ENCODE results near the gene GPS1.

Gene GPS1

DNA sequence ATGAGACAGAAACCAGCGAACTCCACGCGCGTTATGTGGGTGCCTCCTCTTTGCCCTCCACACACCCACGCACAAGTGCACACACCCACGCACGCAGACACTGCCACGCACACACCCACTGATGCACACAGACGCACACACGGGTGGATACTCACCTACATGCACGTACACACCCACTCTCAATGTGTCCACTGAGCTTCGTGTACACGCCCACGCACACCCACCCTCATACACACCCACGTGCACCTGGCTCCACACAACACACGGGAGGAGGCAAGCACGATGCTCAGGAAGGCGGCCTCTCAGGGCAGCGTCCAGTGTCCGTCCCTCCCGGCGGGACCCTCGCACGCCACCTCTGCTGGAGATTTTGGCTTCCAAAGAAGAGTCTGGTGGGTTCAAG, 4.3 kb upstream of the GPS1 start:
- no peak for DNase-seq

DNA sequence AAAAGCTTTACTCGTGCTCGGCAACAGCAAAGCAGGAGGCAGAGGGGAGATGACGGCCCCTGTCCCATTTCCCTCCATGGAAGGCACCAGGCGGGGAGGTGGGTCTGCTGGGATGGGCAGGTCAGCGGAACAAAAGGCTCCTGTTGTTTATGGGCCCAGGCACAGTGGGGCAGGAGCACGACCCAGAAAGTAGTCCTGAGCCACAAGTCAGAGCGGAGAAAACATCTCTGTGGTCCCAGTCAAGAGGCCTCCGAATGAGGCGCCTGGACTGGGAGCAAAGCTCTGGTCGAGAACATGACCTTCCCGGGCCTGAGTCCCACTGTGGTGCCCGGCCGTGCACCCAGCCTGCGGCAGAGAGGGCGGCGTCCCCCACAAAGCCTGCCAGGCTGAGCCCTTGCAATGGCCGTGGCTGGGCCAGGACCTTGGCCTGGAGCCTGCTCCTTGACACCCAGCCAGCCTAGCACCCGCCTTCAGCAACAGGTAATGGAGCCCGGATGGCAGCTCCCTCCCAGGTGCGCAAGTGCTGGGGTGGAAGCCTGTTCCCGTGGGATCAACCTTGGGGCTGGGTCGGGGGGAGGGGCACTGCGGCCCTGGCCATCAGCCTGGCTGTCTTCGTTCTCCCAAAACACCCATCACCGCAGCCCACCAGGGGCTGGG, 3.7 kb upstream of the GPS1 start:
- DNase-seq = no peak

DNA sequence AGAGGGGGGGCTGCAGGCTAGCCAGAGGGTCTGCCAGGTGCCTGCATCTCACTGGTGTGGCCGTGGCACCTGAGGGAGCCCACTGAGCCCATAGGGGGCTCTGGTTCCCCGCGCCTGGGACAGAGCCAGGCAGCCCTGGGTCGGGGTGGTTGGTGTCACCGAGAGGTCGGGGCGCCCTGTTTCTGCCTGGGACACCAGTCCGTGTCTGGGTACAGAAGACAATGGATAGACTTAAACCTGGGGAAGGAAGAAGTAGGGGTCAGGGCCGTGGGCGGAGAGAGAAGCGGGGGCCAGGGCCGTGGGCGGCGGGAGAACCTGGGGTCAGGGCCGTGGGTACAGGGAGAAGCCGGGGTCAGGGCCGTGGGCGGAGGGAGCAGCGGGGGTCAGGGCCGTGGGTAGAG, 3.1 kb upstream of the GPS1 start:
- no peak for DNase-seq

DNA sequence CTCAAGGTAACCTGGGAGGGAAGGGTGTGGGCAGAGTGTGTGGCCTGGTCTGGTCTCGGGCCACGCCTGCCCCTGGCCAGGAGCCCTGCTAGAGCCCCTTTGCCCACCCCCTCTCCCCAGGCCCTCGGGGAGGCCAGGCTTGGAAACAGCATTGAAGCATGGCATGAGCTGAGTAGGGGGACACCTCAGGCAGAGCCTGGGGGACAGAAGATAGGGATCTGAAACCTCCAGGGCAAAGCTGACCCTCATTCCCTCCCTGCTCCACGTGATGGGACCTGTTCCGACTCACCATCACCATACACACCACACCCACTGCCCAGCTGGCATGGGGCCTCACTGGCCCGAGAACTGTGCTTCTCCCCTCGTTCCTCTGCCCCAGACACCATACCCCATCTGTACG, 2.6 kb upstream of the GPS1 start:
- DNase-seq = no peak

DNA sequence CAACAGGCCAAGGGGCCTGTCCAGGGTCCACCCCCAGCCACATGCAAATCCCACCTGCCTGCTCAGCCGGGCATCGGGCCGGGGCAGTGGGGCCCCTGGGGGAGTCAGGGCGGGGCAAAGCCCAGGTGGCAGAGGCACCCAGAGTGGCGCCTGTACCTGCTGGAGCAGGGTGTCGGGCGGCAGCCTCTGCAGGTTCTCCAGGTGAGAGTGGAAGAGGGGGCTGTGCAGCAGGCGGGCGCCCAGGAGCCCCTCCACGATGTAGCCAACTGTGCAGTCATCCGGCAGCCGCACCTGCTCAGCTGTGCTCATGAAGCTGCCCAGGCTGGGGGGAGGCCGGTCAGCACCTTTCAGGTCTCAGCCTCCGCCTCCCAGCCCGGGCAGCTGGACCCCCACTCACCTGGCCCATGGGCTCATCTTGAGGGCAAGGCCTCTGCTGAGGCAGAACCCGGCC, 2.2 kb upstream of the GPS1 start:
- no peak for DNase-seq

DNA sequence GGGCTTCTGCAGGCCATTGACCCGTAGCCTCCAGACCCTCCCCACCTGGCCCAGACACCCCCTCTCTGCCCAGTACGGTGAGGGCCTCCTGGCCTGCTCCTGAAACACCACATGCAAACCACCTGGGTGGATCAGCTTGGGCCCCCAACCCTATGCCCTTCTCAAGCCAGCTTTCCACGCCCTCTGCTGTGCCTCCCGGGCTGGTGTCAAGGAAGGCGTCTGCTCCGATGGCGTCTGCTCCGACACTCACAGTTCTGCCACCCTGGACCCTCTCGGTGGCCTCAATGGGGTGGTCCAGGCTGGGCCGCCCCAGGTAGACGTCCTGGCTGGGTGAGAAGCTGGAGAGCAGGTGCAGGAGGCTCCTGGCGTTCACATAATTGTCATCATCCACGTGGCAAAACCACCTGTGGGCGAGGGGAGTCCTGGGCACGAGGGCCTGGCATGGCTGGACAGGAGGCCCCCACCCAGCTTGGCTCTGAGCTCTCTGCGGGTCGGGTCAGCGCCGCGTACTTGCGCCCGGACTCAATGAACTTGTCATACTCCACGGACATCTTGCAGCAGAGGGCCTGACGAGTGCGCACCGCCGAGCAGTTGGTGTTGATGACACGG, 1.4 kb upstream of the GPS1 start:
- no peak for DNase-seq

DNA sequence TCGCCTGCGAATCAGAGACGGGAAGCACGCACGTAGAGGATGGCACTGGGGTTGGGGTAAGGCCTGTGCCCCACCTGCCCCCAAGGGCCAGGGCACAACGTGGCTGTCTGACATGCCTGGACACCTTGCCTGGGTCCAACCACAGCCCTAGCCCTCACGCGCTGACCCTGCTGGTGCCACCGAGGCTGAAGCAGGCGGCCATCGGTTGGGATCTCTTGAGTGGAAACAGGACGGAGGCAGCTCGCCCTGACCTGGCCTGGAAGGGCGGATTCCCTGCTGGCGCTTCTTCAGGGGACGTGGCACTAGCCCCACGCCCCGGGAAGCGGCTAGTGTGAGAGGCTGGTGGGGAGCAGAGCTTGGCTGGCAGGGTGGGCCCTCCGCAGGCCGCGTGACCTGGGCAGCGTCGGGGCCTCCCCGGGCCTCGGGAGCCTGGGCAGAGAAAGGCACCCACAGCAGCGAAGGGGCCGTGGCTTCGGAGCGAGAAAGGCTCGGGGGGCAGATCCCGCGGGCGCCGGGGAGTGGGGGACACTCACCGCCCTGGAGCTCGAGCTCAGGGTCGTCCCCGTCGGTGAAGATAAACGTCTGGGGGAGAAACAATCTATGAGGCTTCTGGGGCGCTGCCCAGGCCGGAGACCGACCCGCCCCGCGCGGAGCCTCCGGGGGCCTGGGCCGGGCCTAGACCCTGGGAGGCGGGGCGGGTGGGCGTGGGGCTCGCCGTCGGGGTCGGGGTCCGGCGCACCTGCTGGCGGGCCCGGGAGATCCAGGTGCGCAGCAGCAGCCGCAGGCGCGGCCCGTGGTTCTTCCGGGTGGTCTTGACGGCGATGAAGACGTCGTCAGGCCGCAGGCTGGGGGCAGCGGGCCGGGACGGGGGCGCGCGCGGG, 697 bp upstream of the GPS1 start:
- DNase-seq = no peak

DNA sequence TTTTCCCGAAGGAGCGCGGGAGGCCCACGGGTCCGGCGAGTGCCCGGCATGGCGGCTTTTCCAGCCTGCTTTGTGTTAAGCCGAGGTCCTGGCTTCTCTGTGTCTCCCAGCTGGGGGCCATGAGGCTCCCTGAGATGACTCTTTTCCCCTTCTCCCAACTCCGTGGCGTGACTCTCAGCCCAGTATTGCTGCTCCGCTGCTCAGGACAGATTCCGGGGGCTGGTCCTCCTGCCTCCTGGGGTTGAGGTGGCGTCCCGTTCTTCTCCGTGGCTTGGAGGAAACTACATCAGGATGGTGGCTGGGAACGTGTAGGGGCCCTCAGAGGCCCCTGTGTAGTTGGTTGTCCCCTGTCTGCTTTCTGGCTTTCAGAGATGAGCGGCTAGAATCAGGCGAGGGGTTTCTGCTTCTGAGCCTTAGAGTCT, 951 bp downstream of the GPS1 start:
- peak; percentile 56 for DNase-seq

DNA sequence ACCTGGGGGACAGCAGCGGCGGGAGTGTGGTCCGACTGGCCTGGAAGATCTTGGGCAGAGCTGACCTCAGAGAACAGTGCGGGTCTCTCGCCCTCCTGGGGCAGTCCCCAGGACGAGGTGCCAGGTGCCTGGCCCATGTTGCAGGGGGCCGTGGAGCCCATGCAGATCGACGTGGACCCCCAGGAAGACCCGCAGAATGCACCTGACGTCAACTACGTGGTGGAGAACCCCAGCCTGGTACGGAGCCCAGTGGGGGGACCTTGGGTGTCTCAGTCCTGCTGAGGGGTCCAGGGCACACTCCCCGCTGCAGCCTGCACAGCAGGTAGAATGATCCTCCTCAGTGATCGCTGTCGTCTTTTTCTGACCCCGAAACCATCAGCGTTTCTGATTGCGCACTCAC, 1.4 kb downstream of the GPS1 start:
- peak; percentile 52 for DNase-seq

DNA sequence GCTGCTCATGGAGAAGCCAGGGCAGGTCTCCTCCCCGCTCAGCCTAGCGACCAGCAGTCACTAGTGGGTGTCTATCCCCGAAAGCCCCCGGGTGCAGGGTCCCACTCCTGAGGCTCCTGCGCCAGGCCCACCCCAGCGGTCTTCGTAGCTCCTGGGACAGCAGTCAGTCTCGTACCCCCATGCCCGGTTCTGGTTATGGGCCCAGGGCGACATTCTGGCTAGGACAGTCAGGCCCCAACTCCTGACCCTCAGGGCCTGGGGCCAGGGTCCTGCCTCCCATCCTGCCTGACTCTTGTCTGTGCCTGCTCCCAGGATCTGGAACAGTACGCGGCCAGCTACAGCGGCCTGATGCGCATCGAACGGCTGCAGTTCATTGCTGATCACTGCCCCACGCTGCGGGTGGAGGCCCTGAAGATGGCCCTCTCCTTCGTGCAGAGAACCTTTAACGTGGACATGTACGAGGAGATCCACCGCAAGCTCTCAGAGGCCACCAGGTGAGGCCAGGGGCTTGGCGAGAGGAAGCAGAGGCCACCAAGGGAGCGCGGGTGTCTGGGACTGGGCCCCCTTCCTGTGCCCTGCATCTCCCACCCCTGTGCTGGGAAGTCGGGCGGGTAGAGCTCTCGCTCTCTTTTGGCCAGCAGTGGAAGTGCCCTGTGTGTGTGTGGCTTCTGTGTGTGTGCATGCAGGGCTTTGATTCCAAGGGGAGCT, 2.0 kb downstream of the GPS1 start:
- peak; percentile 56 for DNase-seq

DNA sequence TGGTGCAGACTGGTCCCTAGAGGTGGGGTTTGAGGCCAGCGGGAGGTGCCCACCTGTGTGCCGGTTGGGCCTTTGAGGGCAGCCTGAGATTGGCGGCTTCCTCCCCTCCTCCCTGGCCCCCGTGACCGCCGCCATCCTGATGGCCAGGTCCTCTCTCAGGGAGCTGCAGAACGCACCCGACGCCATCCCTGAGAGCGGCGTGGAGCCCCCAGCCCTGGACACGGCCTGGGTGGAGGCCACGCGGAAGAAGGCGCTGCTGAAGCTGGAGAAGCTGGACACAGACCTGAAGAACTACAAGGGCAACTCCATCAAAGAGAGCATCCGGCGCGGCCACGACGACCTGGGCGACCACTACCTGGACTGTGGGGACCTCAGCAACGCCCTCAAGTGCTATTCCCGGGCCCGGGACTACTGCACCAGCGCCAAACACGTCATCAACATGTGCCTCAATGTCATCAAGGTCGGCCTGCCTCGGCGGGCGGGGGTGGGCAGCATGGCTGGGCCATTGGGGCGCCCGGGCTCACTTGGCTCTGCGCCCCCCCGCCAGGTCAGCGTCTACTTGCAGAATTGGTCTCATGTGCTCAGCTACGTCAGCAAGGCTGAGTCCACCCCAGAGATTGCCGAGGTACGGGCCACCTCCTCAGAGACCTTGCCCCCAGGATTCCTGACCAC, 2.8 kb downstream of the GPS1 start:
- peak; percentile 57 for DNase-seq

DNA sequence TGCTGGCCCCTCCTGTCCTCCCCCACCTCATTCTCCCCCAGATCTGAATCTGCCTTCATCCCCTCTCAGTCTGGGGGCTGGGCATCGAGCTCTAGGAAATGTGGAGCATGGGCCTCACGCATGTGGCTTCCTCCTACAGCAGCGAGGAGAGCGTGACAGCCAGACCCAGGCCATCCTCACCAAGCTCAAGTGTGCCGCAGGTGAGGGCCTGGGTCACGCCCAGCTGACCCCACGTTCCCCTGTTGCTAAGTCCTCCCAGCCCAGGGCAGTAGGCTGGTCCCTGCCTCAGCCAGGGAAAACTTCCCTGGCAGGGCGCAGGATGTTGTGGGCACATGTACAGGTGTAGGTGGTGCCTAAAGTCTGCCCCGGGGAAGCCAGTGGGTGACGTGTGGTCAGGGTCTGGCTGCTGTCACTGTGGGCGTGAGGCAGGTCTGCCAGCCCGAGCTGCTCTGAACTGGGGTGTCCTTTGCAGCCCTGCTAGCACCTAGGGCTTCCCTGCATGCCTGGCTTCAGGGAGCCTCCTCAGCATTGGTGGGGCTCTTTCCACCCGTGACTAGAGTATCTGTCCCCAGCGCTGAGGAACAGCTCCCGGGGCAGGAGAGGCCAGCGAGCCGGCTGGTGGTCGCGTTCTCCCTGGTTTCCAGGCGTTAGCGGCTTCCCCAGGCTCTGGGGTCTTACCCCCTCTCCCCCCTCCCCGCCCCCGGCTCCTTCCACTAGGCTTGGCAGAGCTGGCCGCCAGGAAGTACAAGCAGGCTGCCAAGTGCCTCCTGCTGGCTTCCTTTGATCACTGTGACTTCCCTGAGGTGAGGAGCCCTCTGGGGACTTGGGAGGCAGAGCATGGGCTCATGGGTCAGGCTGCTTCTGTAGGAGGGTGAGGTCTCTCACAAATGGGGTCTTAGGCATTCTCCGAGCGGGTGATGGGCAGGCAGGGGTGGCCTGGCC, 3.6 kb downstream of the GPS1 start:
- peak; percentile 56 for DNase-seq

DNA sequence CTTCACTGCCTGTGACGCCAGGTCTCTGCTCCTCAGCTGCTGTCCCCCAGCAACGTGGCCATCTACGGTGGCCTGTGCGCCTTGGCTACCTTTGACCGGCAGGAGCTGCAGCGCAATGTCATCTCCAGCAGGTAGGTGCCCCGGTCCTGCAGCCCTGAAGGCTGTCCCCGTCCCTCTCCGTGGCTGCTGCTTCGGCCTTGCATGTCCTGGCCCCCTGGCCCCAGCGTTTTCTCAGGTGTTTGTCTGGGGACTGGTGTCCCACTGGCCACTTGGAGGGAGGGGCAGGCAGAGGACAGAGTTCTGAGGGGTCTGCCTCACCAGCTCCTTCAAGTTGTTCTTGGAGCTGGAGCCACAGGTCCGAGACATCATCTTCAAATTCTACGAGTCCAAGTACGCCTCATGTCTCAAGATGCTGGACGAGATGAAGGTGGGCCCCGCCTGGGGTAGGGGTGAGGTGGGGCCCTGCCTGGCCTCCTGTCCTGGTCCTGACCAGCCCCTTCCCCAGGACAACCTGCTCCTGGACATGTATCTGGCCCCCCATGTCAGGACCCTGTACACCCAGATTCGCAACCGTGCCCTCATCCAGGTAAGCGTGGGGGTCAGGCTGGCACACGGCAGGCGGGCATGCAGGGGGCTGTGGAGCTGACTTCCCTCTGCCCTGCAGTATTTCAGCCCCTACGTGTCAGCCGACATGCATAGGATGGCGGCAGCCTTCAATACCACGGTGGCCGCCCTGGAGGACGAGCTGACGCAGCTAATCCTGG, 4.4 kb downstream of the GPS1 start:
- DNase-seq = no peak

DNA sequence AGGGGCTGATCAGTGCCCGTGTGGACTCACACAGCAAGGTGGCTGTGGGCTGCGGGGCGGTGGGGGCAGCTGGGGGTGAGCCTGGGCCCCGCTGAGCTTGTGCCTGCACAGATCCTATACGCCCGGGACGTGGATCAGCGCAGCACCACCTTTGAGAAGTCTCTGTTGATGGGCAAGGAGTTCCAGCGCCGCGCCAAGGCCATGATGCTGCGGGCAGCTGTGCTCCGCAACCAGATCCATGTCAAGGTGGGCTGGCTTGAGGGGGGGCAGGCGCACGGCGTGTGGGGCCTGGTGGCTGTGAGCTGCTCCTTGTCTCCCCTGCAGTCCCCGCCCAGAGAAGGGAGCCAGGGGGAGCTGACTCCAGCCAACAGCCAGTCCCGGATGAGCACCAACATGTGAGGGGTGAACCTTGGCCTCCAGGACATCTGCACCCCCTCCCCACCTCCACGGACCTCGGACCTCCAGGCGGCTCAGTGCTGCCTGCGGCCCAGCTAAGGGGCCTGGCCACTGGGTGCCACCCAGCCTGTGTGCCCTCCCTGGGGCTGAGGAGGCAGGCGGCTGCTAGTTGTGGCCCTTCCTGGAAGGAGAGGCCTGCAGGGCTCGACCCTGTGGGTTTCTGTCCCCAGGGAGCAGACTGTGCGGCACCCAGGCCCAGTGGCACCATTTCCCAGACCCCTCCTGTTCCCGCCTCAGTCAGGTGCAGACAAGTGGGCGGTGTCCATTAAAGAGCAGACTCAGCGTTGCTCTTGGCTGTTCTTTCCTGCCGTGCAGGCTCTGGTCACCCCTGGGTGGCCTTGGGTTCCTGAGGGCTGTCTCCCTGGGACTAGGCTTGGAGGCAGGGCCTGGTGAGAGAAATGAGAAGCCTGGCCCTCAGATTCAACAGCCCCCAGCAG, 5.3 kb downstream of the GPS1 start:
- no peak for DNase-seq

DNA sequence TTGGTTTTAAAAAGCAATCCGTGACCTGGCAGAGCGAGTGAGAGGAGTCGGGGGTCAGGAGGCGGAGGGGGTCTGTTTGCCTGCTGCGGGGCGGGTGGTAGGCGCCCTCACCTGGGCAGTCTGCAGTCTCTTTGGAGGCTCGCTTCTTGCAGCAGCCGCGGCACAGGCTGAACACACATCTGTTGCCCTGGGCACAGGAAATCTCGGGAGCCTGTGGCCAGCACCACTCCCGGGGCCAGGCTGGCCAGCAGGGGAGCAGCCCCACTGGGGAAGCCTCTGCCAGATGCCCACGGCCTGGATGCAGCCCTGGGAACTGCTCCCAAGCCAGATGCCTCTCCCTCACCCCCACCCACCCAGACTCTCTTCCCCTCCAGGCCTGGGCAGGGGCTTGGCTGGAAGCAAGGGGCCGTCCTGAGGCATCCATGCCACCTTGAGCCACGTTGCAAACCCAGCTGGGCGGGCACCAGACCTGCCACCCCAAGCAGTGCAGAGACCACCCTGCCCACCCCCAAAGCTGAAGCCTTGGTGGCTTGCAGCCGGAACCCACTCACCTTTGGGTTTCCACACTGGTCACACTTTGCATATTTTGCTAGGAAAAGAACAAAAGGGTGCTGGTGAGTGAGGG, 6.6 kb downstream of the GPS1 start:
- DNase-seq = no peak

DNA sequence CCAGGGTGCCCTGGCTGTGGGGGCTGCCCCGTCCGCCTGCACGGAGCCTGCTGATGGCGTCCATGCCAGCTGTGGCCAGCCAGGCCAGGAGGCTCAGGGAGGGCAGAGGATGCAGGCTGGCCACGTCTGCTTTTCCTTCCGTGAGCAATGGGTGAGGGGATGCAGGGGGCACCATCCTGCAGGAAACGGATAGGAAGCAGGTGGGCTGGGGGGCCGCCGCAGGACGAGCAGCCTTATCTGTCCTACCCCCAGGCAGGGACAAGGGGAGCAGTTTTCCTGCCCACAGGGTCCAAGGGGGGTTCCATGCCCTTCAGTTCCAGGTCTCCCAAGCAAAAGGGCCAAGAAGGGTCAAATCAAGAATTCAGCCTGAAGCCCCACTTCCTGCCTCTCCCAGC, 7.2 kb downstream of the GPS1 start:
- DNase-seq = no peak

DNA sequence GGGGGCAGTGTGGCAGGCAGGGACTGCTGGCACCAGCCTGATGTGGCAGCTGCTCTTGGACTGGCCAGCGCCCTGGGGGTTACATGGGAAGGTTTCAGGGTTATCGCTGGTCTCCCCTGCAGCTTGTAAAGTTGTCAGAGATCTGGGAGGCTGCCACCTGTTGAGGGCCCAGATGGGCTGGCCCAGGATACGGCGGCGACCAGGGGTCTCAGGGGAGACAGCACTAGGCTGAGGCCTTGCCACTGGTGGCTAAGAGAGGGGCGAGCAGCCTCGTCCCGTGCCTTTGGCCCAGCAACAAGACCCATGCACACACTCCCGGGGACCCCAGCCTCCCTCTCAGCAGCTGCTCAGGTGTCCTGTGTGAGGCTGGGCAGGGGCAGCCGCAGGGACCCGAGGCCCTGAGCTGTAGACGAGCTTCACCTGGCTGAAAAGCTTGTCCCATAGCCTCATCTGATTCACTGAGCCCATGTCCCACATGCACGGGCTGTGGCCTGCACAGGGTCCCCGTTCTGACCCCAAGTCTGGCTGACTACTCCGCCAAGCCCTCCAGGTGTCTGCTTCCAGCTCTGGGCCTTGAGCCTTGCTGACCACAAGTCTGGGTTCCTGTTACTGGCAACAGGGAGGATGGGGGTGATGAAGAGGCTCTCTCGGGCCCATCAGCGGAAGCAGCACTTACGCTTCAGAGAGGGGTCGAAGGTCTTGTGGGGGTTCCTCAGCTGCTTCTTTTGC, 7.7 kb downstream of the GPS1 start:
- no peak for DNase-seq

DNA sequence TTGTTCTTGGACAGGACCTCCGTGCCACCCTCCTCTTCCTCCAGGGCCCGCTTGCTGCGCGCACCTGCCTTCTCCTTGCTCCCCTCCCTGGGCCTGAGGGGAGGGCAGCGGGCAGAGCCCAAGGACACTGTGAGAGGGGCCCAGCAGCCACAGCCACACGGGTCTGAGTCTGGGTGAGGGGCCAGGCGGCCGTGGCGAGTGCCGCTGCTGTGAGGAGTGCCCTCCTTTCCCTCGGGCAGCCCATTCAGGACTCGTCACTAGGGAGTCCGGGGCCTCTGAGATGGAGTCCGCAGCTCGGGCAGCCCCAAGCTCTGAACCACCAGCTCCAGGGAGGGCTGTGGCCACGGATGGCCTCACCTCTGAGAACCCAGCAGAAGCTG, 8.3 kb downstream of the GPS1 start:
- DNase-seq = no peak

DNA sequence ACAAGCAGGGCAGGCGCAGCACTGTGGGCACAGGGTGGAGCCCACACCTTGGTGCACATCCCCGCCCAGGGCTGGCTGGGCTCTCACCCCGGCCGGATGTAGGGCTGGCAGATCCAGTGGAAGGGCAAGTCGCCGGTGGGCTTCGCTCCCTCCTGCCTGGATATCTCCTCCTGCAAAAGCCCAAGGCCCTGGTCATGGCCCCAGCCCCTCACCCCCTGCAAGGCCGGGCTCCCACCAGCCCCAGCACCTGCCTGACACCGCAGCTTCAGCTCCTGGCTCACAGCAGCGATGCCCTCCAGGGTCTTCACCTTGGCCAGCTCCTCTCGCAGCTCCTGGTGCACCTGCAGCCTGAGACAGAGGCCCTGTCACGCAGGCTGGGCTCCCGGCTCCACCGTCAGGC, 8.9 kb downstream of the GPS1 start:
- DNase-seq = no peak
